HFFc6 (cell line): ENCODE measurements around the gene THBS3. TPM values are rescaled to one million over a fixed set of nuclear protein-coding genes. Genes with fewer than 3 reads are reported as not detected.
A peak's percentile ranks its signal among the peaks of the same experiment; 100 is the strongest.

Experiments used
- DNase-seq: peaks from one replicate; pipeline ENCODE4 v3.0.0-alpha.2; 2018
- H3K27ac Mint-ChIP-seq: 2 replicates; pipeline ENCODE4 v1.8.0; 2020; ENCODE audit warnings: mild to moderate bottlenecking, mixed read lengths
- H3K27me3 Mint-ChIP-seq: 2 replicates; pipeline ENCODE4 v1.8.0; 2021; ENCODE audit warnings: mild to moderate bottlenecking, moderate library complexity, mixed read lengths; ENCODE audit not compliant: insufficient read depth
- H3K36me3 Mint-ChIP-seq: 2 replicates; pipeline ENCODE4 v1.8.0; 2021; ENCODE audit warnings: low read depth, mixed read lengths
- H3K4me1 Mint-ChIP-seq: 2 replicates; pipeline ENCODE4 v1.8.0; 2020; ENCODE audit warnings: low read depth, mixed read lengths
- H3K4me3 Mint-ChIP-seq: 2 replicates; pipeline ENCODE4 v1.8.0; 2020; ENCODE audit warnings: mild to moderate bottlenecking, moderate library complexity, mixed read lengths
- H3K9me3 Mint-ChIP-seq: 2 replicates; pipeline ENCODE4 v1.8.0; 2020; ENCODE audit warnings: mild to moderate bottlenecking, mixed read lengths
- total RNA-seq, 6 experiments: library from RNA; stranded (reverse); fragmentation: NEBNext Ultra II Directional; extraction: Animal tissue kit (Norgen Biotek cat#: 25700); gene quantifications; 2 replicates in 1 of 6; 3 replicates in 5 of 6; pipeline ENCODE4 v1.2.3, GENCODE V29; 2021
- TF ChIP-seq, protein P1 (sequence below): fragments of 200-600 bp; sonication (generic); IDR thresholded peaks from 2 replicates; pipeline ENCODE4 v1.5.0; 2021; ENCODE audit warnings: antibody characterized with exemption, mild to moderate bottlenecking

The THBS3 gene
- total RNA-seq, 6 experiments from 2014 or later = 13.9 to 20.3 (median 16.9) TPM

DNA sequence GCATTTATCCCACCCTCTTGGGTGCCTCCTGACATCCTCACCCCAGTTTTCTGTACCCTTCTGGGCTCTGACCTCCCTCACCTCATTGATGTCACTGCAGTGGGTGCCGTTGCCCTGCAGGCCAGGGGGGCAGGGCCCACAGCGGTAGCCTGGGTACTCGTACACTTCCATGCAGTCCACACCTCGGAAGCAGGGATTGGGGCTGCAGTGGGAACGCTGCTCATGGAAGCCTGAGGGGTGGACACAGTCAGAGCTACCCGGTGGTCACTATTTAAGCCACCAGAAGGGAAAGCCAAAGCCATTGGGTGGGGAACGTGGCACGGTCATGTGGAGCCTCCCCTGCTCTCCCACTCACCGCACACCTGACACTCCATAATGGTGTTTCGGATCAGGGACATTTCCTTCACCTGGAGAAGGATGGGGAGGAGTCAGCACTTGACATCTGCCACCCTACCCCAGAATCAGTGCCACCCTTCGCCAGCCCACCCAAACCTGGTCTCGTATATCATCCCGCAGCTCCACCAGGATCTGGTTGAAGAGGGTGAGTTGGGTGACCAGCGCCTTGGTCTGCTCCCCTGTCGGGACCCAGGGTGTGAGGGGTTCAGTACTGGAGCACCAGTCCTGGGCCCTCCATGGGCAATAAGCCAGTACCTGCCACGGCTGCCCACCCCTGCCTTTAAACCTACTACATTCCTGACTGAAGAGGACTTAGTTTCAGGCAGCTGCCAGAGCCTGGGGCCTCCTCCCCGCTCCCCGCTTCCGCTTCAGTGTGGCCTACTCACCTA, 4.8 kb downstream of the THBS3 start:
- peaks cover 4% of the 10 kb centered on the region; the same call in 1 of the 2 replicates for H3K27me3 Mint-ChIP-seq
- DNase-seq = no peak
- TF ChIP-seq, protein P1, sequence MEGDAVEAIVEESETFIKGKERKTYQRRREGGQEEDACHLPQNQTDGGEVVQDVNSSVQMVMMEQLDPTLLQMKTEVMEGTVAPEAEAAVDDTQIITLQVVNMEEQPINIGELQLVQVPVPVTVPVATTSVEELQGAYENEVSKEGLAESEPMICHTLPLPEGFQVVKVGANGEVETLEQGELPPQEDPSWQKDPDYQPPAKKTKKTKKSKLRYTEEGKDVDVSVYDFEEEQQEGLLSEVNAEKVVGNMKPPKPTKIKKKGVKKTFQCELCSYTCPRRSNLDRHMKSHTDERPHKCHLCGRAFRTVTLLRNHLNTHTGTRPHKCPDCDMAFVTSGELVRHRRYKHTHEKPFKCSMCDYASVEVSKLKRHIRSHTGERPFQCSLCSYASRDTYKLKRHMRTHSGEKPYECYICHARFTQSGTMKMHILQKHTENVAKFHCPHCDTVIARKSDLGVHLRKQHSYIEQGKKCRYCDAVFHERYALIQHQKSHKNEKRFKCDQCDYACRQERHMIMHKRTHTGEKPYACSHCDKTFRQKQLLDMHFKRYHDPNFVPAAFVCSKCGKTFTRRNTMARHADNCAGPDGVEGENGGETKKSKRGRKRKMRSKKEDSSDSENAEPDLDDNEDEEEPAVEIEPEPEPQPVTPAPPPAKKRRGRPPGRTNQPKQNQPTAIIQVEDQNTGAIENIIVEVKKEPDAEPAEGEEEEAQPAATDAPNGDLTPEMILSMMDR = no peak

DNA sequence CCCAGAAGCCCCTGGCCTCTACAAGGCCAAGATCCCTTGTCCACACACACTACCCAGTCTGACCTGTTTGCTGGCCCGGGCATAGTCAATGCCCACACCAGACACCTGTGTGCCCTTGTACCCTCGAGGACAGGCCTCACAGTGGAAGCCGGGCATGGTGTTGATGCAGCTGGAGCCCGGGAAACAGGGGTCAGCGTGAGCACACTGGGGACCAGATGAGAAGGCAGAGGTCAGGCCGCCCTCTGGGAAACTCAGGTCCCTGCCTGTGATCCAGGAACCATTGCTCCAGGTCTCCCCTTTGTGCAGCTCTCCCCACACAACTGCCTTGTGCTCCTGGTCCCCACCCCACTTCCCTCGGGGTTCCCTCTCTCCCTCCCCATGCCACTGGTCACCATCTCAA, 5.5 kb downstream of the THBS3 start:
- Mint-ChIP-seq H3K36me3 (peaks cover 16% of the 10 kb centered on the region), H3K27me3 (peaks cover 4% of the 10 kb centered on the region; the same call in 1 of the 2 replicates), H3K4me3 (no peak overlapping the region), H3K9me3 (no peaks in the 10 kb centered on the region), H3K27ac (no peak overlapping the region), H3K4me1 (peaks cover 7% of the 10 kb centered on the region)
- TF ChIP-seq, protein P1 = no peak
- no peak for DNase-seq

More for the DNA sequence above, 4.8 kb downstream of the THBS3 start:
- H3K36me3 Mint-ChIP-seq = peaks cover 11% of the 10 kb centered on the region
- H3K4me1 Mint-ChIP-seq = peaks cover 14% of the 10 kb centered on the region
- H3K9me3 Mint-ChIP-seq = no peaks in the 10 kb centered on the region
- peak overlapping the region; percentile 34; the same call in 1 of the 2 replicates for H3K27ac Mint-ChIP-seq
- H3K4me3 Mint-ChIP-seq = no peak overlapping the region

DNA sequence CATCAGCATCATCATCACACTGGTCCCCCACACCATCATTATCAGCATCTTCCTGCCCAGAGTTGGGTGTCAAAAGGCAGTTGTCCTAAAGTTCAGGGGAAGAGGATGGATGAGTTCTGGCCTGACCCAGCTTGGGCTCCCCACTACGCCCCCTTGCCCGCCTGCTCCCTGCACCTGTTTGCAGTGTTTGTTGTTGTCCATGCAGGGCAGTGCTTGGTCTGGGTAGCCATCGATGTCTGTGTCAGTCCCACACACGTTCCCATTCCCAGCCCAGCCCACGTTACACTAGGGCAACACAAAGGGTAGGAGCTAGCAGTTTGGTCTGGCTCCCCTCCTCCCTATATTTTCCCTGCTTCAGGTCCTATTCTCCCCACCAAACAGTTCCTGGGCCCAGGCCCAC, 6.8 kb downstream of the THBS3 start:
- Mint-ChIP-seq H3K27me3 (peaks cover 4% of the 10 kb centered on the region; the same call in 1 of the 2 replicates), H3K36me3 (peaks cover 23% of the 10 kb centered on the region), H3K9me3 (no peaks in the 10 kb centered on the region), H3K4me3 (no peak overlapping the region), H3K4me1 (peaks cover 9% of the 10 kb centered on the region), H3K27ac (no peak overlapping the region)
- DNase-seq = no peak
- TF ChIP-seq, protein P1 = no peak

DNA sequence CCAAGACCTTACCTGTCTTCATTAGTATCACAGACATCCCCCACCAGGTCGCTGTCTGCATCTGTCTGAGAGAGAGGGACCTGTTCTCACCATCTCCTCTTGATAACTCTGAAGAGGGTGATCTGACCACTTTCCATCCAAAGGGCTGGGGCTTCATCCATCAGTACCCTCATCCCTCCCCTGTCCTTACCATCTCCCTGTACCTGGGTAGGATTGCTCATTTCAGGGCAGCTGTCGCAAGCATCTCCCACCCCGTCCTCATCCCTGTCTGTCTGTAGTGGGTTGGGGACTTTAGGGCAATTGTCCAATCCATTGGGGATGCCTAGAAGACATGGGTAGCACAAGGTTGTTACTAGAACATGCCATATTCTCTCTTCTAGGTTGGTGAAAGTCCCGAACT, 7.9 kb downstream of the THBS3 start:
- Mint-ChIP-seq H3K4me1 (peaks cover 17% of the 10 kb centered on the region), H3K36me3 (peaks cover 23% of the 10 kb centered on the region), H3K27me3 (peaks cover 4% of the 10 kb centered on the region; the same call in 1 of the 2 replicates), H3K9me3 (no peaks in the 10 kb centered on the region), H3K27ac (no peak overlapping the region), H3K4me3 (no peak overlapping the region)
- TF ChIP-seq, protein P1 = no peak
- DNase-seq = no peak

DNA sequence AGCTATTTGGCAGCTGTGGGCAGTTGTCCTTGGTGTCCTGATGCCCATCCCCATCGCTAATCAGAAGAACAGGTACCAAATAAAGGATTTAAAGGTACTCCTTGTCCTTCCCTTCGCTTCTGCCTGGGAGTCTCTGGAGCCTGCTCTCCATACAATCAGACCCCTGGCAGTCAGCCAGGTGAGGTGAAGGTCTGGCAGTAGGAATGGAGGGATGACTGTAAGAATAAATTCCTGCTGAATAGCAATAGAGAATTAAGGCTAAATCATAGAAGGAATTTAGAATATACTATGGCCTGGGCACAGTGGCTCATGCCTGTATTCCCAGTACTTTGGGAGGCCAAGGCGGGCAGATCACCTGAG, 9.2 kb downstream of the THBS3 start:
- TF ChIP-seq, protein P1 = no peak
- Mint-ChIP-seq H3K4me3 (no peak overlapping the region), H3K27me3 (peaks cover 13% of the 10 kb centered on the region), H3K27ac (no peak overlapping the region), H3K9me3 (no peaks in the 10 kb centered on the region), H3K4me1 (peaks cover 28% of the 10 kb centered on the region), H3K36me3 (peaks cover 18% of the 10 kb centered on the region)
- DNase-seq = no peak
